Glomerular visceral epithelial cell (primary cell): ENCODE measurements around the gene STAP2.

Experiments
- DNase-seq: peaks from one replicate; pipeline ENCODE4 v3.0.0-alpha.2; 2016; ENCODE audit errors: extremely low spot score

Gene STAP2

GRCh38 chr19:4370418-4371041 lies 31.9 kb upstream of the STAP2 start:
- DNase-seq = no peak

DNA sequence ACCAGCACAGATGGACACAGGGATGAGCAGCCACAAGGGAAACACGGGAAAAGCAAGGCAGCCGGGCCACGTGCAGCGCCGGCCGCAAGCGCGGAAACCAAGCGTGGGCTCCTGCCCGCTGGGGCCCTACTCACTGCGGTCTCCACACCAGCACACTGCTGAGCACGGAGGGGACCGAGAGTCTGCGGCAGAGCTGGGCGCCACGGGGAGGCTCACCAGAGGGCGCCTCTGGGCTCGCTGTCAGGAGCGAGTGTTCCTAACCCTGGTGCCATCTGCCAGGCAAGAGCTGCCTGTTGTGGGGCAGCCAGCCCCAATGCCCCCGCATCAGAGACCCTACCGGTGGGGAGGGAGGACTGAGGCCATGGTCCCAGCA lies 31.2 kb upstream of the STAP2 start:
- DNase-seq = peak; percentile 60

GRCh38 chr19:4369109-4369887 lies 30.7 kb upstream of the STAP2 start:
- peak; percentile 88 for DNase-seq

GRCh38 chr19:4368128-4368820 lies 29.6 kb upstream of the STAP2 start:
- peak; percentile 38 for DNase-seq

DNA sequence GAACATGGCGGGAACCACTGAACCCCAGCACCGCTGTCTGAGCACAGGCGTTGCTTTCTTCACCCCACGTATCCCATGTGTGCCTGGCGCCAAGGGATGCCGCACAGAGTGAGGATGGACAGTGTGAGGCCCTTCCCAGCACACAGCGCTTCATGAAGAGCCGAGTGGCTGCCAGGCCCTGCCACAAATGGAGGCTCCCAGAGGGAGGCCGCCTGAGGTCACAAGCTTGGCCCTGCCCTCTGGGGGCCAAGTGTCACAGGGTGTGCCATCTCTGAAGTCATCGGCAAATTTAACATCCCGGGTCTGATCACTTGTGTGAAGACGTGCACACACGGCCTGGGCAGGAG lies 29.1 kb upstream of the STAP2 start:
- no peak for DNase-seq

GRCh38 chr19:4367336-4367723 lies 28.7 kb upstream of the STAP2 start:
- no peak for DNase-seq

DNA sequence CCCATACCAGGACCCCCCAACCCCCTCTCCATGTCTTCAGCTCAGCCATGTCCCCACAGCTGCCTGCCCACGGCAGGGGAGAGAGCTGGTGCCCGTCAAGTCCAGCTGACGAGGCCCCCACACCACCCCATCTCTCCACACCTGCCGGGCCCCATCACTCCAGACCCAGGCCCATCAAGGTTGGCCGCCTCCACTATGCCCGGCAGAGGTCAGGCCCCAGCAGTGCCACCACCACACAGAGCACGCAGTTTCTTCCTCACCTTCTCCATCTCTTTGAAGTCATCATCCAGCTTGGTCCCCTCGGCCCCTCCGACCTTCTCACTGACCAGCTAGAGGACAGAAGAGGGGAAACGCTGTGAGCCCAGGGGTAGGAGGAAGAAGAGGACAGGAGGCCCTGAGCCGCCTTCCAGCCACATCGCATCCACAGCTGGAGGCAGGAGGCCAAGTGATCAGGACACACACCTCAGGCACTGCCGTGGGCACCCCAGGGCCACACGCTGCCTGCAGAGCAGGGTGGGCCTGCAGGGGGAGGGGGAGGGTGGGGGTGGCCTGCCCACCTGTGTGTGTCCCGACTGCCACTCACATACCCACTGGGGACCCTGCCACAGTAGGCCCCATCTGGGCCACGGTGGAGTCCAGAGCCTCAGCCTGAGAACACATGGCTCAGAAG lies 28.2 kb upstream of the STAP2 start:
- no peak for DNase-seq

- DNase-seq = no peak
These were observed 27.4 kb upstream of the STAP2 start for GRCh38 chr19:4365791-4366665.

- no peak for DNase-seq
These were observed 26.7 kb upstream of the STAP2 start for GRCh38 chr19:4365341-4365740.

DNA sequence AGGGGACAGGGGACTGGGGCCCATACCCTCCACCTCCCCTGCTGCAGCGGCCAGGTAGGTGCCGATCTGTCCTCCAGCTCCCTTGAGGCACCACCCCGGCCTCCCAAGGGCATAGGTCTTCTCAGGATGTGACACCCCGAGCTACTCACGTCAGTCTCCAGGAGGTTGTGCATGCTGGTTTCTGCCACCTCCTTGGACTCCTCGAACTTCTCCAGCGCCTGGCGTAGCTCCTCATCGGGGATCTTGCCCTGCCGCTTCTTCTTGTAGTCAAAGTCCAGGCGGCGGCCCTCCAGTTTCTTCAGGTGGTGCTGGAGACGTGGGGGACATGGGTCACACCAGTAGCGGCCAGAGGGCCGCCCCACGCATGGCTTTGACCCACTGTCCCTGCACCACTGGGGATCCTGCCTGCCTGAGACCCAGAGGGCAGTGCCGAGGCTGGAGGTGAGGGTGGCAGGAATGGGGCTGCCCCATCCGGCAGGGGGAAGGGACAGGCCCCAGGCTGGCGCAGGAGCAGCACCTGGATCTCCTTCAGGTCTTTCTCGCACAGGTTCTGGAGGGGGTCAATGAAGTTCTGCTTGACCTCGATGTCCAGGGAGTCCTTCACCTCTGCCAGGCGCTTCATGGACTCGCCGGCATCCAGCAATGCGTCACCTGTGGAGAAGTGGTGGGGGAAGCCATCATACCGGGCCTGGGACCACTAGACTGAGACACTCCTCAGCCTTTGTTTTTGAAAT lies 25.1 kb upstream of the STAP2 start:
- no peak for DNase-seq

DNA sequence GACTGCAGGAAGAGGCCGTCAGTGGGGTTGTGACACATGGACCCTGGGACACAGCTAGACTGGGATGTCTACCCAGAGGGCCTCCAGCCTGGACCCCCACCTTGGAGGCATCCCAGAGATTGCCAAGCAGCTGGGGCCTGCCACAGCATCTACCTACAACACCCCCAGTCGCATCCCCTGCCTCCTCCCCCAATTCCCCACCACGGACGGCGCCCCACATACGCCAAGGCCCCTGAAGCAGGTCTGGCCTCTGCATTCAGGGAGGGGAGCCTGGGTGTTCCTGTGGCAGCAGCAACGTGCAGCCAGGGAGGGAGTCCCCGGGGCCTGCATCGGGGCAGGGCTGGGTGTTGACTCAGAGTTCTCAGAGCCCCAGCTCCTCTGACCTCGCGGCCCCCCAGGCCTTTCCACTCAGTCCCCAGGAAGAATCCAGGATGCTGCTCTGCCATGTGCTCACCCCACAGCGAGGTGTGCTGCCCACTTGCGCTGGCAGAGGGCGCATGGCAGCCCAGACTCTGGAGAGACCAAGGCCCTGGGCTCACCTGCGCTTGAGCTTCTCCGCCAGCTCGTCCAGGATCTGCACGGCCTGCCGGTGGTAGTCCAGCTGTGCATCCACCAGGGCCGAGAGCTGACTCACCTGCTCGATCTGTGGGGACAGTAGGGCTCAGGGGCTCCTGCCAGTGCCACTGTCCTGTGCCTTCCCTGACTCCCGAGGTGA lies 24.4 kb upstream of the STAP2 start:
- peak; percentile 23 for DNase-seq

DNA sequence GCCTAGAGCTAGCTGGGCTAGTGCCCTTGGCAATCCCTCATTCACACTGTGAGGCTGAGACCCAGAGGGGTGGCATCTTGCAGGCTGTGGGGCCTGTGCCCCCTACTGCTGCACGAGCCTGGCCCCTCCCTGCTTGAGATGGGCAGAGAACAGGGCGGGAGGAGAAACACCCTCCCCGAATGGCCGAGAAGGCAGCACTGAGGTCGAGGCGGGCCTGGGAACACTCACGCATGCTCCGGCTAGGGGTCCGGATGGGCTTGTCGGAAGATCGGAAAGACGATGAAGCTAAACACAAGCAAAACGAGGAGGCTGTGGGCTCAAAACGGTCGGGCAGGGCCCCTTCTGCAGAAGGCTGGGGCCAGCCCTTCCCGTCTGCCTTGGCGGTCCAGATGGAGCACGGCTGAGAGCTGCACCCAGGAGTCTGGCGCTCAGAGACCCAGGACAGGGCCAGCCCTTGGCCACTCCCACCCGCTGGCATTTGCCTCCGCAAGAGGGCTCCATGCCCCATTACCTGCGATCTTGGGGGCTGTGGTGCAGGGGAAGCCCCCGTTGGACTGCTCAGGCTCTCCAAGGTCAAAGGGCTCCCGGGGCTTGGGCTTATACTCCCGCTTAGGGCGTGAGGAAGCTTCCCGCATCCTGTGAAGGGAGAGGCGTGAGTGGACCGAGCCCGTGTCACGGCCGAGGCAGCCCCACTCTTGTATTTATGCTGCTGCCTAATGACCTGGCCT lies 23.6 kb upstream of the STAP2 start:
- no peak for DNase-seq

GRCh38 chr19:4361152-4362046 lies 22.8 kb upstream of the STAP2 start:
- DNase-seq = no peak

GRCh38 chr19:4360641-4361151 lies 22.1 kb upstream of the STAP2 start:
- no peak for DNase-seq

DNA sequence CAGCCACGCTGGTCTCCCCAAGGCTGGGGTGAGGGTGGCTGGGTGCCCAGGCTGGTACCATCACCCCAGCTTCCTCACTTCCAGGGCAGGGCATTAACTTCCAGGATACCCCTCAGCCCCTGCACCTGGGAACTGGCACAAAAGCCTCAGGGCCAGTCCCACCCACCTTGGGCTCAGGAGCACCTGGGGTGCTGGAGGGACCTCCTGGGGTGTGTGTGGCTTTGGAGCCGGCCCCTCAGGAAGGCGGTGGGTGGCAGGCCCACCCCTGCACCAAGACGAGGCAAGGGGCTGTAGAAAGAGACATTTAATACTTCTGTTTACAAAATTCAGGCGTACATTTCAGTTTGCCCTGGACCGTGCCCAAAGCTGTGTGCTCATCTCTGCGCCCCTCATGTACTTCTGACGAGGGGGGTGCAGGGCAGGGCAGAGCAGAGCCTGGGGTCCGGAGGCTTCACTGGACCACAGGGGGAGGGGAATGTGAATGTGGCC lies 21.5 kb upstream of the STAP2 start:
- DNase-seq = no peak

DNA sequence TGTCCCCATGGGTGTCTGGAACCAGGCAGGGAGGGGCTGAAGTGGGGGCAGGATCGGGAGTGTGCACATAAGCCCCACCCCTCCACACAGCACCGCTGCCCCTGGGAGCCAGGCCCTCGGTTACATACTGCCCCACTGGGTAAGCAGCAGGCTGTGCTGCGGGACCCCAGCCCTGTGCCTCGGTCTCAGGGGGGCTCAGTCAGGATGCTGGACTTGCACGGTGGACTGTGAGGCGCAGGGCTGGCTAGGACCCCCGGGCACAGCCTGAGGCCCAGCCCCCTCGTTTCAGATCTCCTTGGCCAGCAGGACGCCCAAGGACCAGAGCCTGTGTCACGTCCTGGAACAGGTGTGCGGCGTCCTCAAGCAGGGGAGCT lies 21.0 kb upstream of the STAP2 start:
- DNase-seq = no peak

GRCh38 chr19:4358709-4359626 lies 20.3 kb upstream of the STAP2 start:
- DNase-seq = no peak
